Memory B cell (primary cell): Measurements from ENCODE around the gene HSF2BP.
"Not testable (repeated sequence)": the region's sequence is repeated elsewhere in the genome, so short reads cannot be mapped to it uniquely, and the experiment has no call there.

ENCODE experiments used
- ATAC-seq: fragments of 150-1000 bp; cut with Tn5 transposase; 2 replicates; pipeline ENCODE4 v1.10.0; 2021; ENCODE audit warnings: low read depth, mild to moderate bottlenecking, moderate library complexity
- DNase-seq, 2 donors: peaks; one replicate each; pipeline ENCODE4 v3.0.0; 2022; ENCODE audit warnings: low spot score in 2 of 2
- H3K27ac Mint-ChIP-seq: one replicate; pipeline ENCODE4 v1.8.0; 2022; ENCODE audit warnings: mild to moderate bottlenecking, moderate library complexity, mixed read lengths
- H3K27me3 Mint-ChIP-seq: one replicate; pipeline ENCODE4 v1.8.0; 2022; ENCODE audit warnings: mixed read lengths
- H3K36me3 Mint-ChIP-seq: one replicate; pipeline ENCODE4 v1.8.0; 2022; ENCODE audit warnings: mild to moderate bottlenecking, mixed read lengths
- H3K4me1 Mint-ChIP-seq: one replicate; pipeline ENCODE4 v1.8.0; 2022; ENCODE audit warnings: mixed read lengths
- H3K4me3 Mint-ChIP-seq: one replicate; pipeline ENCODE4 v1.8.0; 2022; ENCODE audit warnings: mild to moderate bottlenecking, moderate library complexity, mixed read lengths
- H3K9me3 Mint-ChIP-seq: one replicate; pipeline ENCODE4 v1.8.0; 2022; ENCODE audit warnings: mixed read lengths

Gene HSF2BP

GRCh38 chr21:43692949-43693348 is 33.7 kb upstream of the HSF2BP start:
- ATAC-seq, result no peak
- H3K27me3 Mint-ChIP-seq, result no peaks in the 10 kb centered on the region
- no peak overlapping the region for H3K27ac Mint-ChIP-seq
- no peak for DNase-seq
- no peak overlapping the region for H3K4me3 Mint-ChIP-seq
- peaks cover 19% of the 10 kb centered on the region for H3K36me3 Mint-ChIP-seq
- no peaks in the 10 kb centered on the region for H3K9me3 Mint-ChIP-seq
- H3K4me1 Mint-ChIP-seq, result peaks cover 6% of the 10 kb centered on the region

DNA sequence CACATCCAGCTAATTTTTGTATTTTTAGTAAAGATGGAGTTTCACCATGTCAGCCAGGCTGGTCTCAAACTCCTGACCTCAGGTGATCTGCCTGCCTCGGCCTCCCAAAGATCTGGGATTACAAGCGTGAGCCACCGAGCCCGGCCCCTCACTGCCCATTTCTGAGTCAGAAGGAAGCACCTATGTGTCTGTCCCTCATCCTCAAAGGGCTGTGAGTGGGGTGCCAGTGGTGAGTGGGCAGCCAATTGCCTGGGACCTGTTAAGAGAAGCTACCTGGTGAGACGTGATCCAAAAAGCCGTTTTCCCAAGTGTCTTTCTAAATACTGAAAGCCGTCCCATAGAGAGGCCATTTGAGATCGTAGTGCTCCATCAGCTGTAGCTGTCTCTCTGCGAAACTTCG is 32.5 kb upstream of the HSF2BP start:
- Mint-ChIP-seq H3K9me3 (no peaks in the 10 kb centered on the region), H3K36me3 (peaks cover 27% of the 10 kb centered on the region), H3K27me3 (no peaks in the 10 kb centered on the region), H3K4me3 (no peak overlapping the region), H3K4me1 (peaks cover 14% of the 10 kb centered on the region), H3K27ac (no peak overlapping the region)
- ATAC-seq (no peak), DNase-seq (no peak)

- no peak for ATAC-seq
- no peak for DNase-seq
- H3K9me3 Mint-ChIP-seq, result no peaks in the 10 kb centered on the region
- peaks cover 14% of the 10 kb centered on the region for H3K4me1 Mint-ChIP-seq
- peaks cover 31% of the 10 kb centered on the region for H3K36me3 Mint-ChIP-seq
- no peak overlapping the region for H3K4me3 Mint-ChIP-seq
- H3K27ac Mint-ChIP-seq, result no peak overlapping the region
- H3K27me3 Mint-ChIP-seq, result no peaks in the 10 kb centered on the region
These were observed 32.0 kb upstream of the HSF2BP start for GRCh38 chr21:43691086-43691795.

DNA sequence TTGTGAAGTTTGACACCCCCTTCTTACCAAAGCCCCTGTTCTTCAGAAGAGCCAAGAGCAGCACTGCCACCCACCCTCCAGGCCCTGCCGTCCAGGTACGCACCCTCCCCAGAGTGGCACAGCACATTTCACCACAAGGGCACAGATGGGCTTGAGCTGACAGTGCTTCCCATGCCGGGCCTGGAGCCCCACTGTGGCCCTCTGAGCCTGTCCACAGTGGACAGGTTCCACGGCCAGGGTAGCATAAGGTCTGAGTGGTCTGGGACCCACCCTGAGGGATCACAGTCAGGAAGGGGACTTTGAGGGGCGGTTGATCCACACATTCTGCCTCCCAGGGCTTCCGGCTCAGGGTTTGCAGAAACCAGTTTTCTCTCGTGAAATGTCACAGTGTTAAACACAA is 31.1 kb upstream of the HSF2BP start:
- no peak overlapping the region for H3K4me3 Mint-ChIP-seq
- H3K4me1 Mint-ChIP-seq, result peaks cover 14% of the 10 kb centered on the region
- peaks cover 32% of the 10 kb centered on the region for H3K36me3 Mint-ChIP-seq

DNA sequence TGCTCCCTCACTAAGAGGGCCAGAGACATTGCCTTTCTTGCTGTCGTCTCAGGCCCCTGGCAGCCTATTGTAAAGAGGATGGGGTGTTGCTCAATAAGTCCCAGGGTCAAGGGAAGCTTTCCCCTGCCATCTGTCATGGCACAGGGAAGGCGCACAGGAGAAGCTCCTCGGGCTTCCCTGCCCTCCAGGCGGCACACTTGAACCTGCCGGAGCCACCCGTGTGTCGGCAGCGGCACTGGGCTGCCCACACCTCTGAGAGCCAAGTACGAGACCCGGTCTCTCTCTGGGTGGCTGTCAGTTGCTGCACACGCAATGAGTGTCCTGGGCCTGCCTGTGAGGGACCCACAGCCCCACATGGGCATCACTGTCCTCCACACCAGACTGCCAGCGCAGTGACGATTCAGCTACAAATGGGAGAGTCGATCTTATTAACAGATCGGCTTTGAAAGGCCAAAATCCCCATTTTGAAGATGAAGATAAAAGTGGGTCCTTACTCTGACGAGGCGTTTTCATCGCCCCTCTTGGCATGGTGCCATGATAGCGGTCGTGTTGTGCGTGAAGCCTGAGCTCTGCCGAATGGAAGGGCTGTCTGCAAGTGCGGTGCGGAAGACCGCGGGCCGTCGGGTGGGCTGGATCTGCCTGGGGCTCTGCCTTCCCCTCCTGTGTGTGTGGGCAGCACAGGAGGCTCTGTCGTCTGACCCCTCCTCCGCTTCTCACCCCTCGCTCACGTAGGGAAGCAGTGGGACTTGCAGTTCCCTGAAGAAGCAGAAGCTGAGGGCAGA is 30.5 kb upstream of the HSF2BP start:
- H3K27me3 Mint-ChIP-seq, result no peaks in the 10 kb centered on the region
- no peaks in the 10 kb centered on the region for H3K9me3 Mint-ChIP-seq
- H3K4me1 Mint-ChIP-seq, result peaks cover 14% of the 10 kb centered on the region
- H3K4me3 Mint-ChIP-seq, result no peak overlapping the region
- DNase-seq (no peak), ATAC-seq (no peak)
- peaks cover 36% of the 10 kb centered on the region for H3K36me3 Mint-ChIP-seq
- no peak overlapping the region for H3K27ac Mint-ChIP-seq

More for the DNA sequence above, 31.1 kb upstream of the HSF2BP start:
- H3K27ac Mint-ChIP-seq, result no peak overlapping the region
- ATAC-seq (no peak), DNase-seq (no peak)
- H3K27me3 Mint-ChIP-seq, result no peaks in the 10 kb centered on the region
- H3K9me3 Mint-ChIP-seq, result no peaks in the 10 kb centered on the region

- Mint-ChIP-seq H3K36me3 (peaks cover 36% of the 10 kb centered on the region), H3K27me3 (no peaks in the 10 kb centered on the region), H3K9me3 (no peaks in the 10 kb centered on the region), H3K4me3 (no peak overlapping the region), H3K27ac (no peak overlapping the region), H3K4me1 (peaks cover 14% of the 10 kb centered on the region)
- no peak for ATAC-seq
- no peak for DNase-seq
These were observed 29.6 kb upstream of the HSF2BP start for GRCh38 chr21:43688906-43689305.

DNA sequence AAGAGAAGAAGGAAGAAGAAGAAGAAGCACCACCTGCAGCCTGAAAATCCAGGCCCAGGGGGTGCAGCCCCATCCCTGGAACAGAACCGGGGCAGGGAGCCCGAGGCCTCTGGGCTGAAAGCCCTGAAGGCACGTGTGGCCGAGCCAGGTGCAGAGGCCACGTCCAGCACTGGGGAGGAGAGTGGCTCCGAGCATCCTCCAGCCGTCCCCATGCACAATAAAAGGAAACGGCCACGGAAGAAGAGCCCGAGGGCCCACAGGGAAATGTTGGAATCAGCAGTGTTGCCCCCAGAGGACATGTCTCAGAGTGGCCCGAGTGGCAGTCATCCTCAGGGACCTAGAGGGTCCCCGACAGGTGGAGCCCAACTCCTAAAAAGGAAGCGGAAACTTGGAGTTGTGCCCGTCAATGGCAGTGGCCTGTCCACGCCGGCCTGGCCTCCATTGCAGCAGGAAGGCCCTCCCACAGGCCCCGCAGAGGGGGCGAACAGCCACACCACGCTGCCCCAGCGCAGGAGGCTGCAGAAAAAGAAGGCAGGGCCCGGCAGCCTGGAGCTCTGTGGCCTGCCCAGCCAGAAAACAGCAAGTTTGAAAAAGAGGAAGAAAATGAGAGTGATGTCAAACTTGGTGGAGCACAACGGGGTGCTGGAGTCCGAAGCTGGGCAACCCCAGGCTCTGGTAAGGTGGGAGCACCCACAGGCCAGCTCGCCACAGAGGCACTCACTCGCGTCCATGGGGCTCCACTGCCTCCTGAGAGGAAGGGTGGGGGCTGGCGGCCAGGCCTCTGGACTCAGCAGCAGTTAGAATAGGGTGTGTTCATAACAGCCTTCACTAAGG is 28.5 kb upstream of the HSF2BP start:
- peak; percentile 19 to 30 for DNase-seq
- ATAC-seq, result peak; percentile 93
- H3K36me3 Mint-ChIP-seq, result peaks cover 37% of the 10 kb centered on the region
- H3K27ac Mint-ChIP-seq, result peak overlapping the region; percentile 52
- peaks cover 14% of the 10 kb centered on the region for H3K4me1 Mint-ChIP-seq
- no peaks in the 10 kb centered on the region for H3K9me3 Mint-ChIP-seq
- no peak overlapping the region for H3K4me3 Mint-ChIP-seq
- H3K27me3 Mint-ChIP-seq, result no peaks in the 10 kb centered on the region

DNA sequence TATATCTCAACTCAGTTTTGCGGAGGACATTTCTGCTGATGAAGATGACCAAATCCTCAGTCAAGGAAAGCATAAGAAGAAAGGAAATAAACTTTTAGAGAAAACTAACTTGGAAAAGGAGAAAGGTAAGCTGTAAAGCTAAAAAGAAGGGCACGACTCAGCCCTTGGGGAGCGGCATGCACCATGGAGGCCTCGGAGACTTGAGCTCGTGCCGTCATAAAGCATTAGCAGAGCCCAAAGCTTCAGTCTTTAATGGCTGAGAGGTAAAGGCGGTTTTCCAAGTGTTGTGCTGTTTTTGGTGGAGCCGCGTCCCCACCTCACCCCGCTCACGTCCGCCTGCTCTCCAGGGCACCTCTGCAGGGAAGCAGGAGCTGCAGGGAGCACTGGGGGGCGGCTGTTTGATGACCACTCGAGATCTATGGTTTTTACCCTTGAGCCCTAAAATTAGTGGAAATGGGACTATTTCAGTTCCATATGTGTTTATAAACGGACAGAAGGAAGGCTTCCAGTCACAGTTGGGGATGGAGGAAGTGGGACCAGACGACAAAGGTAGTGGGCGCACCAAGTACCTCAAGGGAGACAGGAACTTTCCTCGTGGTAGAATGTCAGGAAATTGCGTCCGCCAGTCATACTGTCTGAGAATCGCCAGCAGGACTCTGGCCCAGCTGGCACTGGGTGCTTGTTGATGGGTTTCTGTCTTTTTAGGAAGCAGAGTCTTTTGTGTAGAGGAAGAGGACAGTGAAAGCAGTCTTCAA is 27.7 kb upstream of the HSF2BP start:
- no peaks in the 10 kb centered on the region for H3K9me3 Mint-ChIP-seq
- peaks cover 14% of the 10 kb centered on the region for H3K4me1 Mint-ChIP-seq
- DNase-seq, result no peak
- H3K4me3 Mint-ChIP-seq, result no peak overlapping the region
- no peak overlapping the region for H3K27ac Mint-ChIP-seq
- peaks cover 43% of the 10 kb centered on the region for H3K36me3 Mint-ChIP-seq
- no peak for ATAC-seq
- no peaks in the 10 kb centered on the region for H3K27me3 Mint-ChIP-seq

DNA sequence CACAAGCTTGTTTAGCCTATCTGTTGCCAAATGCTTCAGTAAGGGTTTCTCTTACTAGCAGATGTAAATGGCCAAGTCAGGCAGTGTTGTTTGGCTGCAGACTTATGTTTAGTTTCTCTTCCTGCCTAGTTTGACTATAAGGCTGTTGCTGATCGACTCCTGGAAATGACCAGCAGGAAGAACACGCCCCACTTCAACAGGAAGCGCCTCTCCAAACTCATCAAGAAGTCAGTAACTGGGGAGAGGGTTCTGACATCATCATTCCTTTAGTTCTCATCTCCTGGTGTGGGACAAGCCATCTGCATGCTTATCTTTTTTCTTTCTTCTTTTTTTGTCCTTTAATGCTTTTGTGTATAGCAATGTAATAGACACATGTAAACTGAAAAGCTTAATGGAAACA is 25.1 kb upstream of the HSF2BP start:
- peaks cover 46% of the 10 kb centered on the region for H3K36me3 Mint-ChIP-seq
- H3K4me1 Mint-ChIP-seq, result peaks cover 17% of the 10 kb centered on the region
- no peak for DNase-seq
- H3K9me3 Mint-ChIP-seq, result no peaks in the 10 kb centered on the region
- H3K27ac Mint-ChIP-seq, result no peak overlapping the region
- H3K4me3 Mint-ChIP-seq, result no peak overlapping the region
- H3K27me3 Mint-ChIP-seq, result no peaks in the 10 kb centered on the region
- no peak for ATAC-seq

DNA sequence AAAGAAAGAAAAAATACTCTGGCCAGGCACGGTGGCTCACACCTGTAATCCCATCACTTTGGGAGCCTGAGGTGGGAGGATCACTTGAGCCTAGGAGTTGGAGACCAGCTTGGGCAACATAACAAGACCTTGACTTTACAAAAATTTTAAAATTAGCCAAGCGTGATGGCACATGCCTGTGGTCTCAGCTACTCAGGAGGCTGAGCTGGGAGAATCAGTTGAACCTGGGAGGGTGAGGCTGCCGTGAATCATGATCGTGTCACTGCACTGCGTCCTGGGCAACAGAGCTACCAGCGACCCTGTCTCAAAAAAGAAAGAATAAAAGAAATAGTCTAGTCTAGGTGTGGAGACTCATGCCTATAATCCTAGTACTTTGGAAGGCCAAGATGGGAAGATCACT is 22.4 kb upstream of the HSF2BP start:
- no peak overlapping the region for H3K4me3 Mint-ChIP-seq
- H3K27ac Mint-ChIP-seq, result no peak overlapping the region
- H3K9me3 Mint-ChIP-seq, result no peaks in the 10 kb centered on the region
- peaks cover 45% of the 10 kb centered on the region for H3K36me3 Mint-ChIP-seq
- no peak for DNase-seq
- no peaks in the 10 kb centered on the region for H3K27me3 Mint-ChIP-seq
- peaks cover 3% of the 10 kb centered on the region for H3K4me1 Mint-ChIP-seq
- ATAC-seq, result no peak

DNA sequence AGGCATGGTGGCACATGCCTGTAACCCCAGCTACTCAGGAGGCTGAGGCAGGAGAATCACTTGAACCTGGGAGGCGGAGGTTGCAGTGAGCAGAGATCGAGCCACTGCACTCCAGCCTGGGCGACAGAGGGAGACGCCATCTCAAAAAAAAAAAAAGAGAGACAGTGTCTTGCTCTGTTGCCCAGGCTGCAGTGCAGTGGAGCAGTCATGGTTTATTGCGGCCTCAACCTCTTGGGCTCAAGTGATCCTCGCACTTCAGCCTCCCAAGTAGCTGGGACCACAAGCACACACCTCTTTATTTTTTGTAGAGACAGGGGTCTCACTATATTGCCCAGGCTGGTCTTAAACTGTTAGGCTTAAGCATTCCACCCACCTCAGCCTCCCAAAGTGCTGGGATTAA is 21.1 kb upstream of the HSF2BP start:
- H3K27me3 Mint-ChIP-seq, H3K9me3 Mint-ChIP-seq, DNase-seq, ATAC-seq, H3K4me1 Mint-ChIP-seq, H3K27ac Mint-ChIP-seq, H3K4me3 Mint-ChIP-seq: not testable (repeated sequence)
- peaks cover 39% of the 10 kb centered on the region for H3K36me3 Mint-ChIP-seq

DNA sequence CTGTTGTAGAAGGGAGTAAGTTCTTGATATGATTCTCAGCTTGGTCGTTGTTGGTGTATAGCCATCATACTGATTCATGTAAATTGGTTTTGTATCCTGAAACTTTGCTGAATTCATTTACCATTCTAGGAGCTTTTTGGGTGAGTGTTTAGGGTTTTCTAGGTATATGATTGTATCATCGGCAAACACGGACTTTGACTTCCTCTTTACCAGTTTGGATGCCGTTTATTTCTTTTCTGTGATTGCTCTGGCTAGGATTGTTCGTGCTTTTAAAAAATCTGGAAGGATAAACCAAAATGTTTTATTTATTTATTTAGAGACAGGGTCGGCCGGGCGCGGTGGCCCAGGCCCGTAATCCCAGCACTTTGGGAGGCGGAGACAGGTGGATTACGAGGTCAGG is 20.7 kb upstream of the HSF2BP start:
- Mint-ChIP-seq H3K9me3 (no peaks in the 10 kb centered on the region), H3K4me1 (peaks cover 3% of the 10 kb centered on the region), H3K27me3 (no peaks in the 10 kb centered on the region), H3K36me3 (peaks cover 38% of the 10 kb centered on the region), H3K4me3 (no peak overlapping the region), H3K27ac (no peak overlapping the region)
- no peak for ATAC-seq
- no peak for DNase-seq

DNA sequence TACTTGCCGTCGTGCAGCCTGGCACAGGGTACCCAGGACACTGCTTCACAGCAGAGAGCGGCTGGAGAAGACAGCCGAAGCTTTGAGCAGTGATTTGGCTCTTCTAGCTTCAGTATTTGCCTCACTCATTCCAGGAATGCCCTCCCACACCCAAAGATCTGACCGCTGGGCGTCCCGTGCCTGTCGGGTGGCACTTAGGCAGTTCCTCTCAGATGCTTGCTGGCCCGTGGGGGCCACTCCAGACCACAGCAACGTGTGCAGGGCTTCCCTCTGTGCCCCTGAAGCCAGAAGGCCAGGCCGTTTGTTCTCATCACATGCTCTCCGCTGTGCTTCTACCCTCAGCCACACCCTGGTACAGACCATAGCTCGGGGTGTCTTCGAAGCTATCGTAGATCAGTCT is 17.1 kb upstream of the HSF2BP start:
- Mint-ChIP-seq H3K9me3 (no peaks in the 10 kb centered on the region), H3K4me3 (no peak overlapping the region), H3K27ac (no peak overlapping the region), H3K36me3 (peaks cover 27% of the 10 kb centered on the region), H3K27me3 (no peaks in the 10 kb centered on the region), H3K4me1 (peaks cover 3% of the 10 kb centered on the region)
- ATAC-seq (no peak), DNase-seq (no peak)
